SK-N-DZ (cell line): Measurements from ENCODE around the gene ABHD6.
"Not testable (repeated sequence)": the region's sequence is repeated elsewhere in the genome, so short reads cannot be mapped to it uniquely, and the experiment has no call there.

Experiments
- DNase-seq: peaks from one replicate; pipeline ENCODE4 v3.0.0-alpha.2; 2015; ENCODE audit warnings: low spot score

The ABHD6 gene

DNA sequence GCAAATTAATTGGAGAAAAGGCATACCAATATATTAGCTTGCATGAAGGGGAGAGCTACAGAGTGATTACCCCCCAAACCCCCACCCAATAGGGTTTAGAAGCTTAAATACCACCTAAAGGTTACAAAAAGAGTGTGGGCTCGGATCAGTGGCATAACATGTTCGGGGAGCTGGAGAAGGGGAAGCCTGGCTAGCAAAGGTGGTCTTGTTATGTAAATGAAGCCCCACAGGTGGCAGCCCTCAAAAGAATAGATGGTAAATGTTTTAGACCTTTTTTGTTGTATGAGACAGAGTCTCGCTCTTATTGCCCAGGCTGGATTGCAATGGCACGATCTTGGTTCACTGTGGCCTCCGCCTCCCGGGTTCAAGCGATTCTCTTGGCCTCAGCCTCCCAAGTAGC, 84.2 kb downstream of the ABHD6 start:
- DNase-seq: no peak

DNA sequence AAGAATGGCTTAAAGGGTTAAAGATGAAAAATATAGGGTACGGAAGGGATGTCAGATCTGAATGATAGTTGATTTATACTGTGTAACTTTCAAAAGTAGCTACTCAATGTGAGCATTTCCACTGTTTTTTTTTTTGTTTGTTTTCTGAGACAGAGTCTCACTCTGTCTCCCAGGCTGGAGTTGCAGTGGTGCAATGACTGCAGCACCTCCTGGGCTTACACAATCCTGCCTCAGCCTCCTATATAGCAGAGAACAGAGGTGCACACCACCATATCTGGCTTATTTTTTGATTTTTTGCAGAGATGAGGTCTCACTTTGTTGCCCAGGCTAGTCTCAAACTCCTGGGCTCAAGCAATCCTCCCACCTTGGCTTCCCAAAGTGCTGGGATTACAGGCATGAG, 85.2 kb downstream of the ABHD6 start:
- no peak for DNase-seq

GRCh38 chr3:58323529-58324390, 86.2 kb downstream of the ABHD6 start:
- DNase-seq: no peak

GRCh38 chr3:58324391-58325390, 87.1 kb downstream of the ABHD6 start:
- DNase-seq: no peak

- no peak for DNase-seq
Observed at GRCh38 chr3:58325525-58325992, 88.0 kb downstream of the ABHD6 start.

DNA sequence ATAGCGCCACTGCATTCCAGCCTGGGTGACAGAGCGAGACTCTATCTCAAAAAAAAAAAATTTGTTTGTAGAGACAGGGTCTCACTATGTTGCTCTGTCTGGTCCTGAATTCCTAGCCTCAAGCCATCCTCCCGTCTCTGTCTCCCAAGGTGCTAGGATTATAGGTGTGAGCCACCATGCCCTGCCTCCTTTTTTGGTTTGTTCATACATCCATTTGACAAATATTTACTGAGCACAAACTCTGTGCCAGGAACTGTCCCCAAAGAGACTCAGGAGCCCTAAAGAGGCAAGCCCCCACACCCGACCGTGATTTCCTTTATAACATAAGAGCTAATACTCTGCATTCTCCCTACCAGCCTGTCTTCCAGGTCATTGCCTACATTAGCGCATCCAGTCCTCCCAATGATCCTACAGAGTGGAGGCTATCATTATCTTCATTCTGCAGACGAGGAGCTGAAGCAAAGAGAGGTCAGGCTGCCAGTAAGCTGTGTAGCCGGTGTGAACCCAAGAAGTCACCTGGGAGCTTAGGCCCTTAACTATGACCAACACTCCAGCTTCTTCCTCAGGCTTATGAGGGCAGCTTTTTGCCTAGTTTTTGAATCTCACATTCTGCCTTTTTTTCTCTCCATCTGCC, 88.8 kb downstream of the ABHD6 start:
- no peak for DNase-seq

DNA sequence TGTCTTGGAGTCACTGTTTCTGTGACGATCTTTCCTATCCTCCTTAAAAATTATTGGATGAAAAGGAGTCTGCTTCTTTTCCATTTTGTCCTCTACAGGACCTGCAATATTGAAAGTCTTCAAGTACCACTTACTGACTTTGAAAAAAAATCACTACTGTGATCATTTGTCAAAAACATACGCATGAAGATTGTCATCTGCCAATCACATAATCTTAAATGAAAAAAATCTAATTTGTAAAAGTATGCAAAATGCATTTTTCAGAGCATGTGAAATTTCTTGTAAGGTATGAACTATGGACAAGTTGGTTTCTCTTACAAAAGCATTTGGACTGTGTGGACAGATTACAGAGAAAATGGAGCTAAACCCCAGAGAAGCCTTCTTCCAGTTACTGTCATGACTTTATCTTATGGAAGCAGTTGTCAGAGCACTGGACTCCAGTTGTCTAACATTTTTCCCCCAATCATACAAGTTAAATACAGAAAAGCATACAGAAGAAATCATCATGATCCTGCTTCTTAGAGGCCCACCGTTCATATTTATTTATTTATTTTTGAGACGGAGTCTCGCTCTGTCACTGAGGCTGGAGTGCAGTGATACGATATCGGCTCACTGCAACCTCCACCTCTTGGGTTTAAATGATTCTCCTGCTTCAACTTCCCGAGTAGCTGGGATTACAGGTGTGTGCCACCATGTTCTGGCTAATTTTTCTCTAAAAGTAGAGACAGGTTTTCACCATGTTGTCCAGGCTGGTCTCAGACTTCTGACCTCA, 91.7 kb downstream of the ABHD6 start:
- no peak for DNase-seq

GRCh38 chr3:58329922-58330413, 92.4 kb downstream of the ABHD6 start:
- DNase-seq: no peak

DNA sequence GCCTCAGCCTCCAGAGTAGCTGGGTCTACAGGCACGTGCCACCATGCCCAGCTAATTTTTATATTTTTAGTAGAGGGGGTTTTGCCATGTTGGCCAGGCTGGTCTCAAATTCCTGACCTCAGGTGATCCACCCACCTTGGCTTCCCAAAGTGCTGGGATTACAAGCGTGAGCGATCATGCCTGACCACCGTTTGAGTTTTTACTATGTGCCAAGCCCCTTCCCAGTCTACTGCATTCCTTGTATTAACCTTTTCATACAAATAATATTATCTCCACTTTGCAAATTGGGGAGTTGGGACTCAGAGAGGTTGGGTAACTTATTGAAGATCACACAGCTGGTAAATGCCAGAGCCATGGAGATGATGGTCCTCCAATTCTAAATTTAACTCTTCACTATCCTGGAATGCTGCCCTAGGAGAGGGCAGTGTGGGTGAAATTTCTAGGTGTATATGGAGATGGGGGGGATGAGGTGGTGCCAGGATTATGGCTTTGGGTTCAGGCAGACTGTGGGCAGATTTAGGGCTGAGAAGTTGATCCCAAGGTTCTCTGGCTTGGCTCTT, 94.1 kb downstream of the ABHD6 start:
- DNase-seq: no peak

GRCh38 chr3:58332575-58333188, 95.1 kb downstream of the ABHD6 start, which contains the start of gene PXK:
Gene PXK (plus strand): TSS chr3:58332892. CDS start chr3:58332989, 97 bp downstream.
- DNase-seq: peak; percentile 59

GRCh38 chr3:58333206-58334012, 95.8 kb downstream of the ABHD6 start:
- peak; percentile 12 for DNase-seq

DNA sequence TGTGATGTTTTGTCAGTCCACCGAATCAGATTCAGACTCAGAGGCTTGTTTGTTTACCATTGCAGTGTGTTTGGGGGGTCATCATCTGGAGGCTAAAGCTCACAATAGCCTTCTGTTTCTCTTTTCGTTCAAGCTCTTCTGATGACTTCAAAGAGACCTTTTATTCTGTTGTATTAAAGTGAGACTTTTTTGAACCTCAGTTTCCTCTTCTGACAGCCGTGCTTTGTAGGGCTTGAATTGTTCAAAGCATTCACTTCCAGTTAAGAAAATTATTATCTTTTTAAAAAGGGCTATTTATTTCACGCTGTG, 96.4 kb downstream of the ABHD6 start:
- DNase-seq: no peak

GRCh38 chr3:58334506-58334884, 96.9 kb downstream of the ABHD6 start:
- DNase-seq: no peak

DNA sequence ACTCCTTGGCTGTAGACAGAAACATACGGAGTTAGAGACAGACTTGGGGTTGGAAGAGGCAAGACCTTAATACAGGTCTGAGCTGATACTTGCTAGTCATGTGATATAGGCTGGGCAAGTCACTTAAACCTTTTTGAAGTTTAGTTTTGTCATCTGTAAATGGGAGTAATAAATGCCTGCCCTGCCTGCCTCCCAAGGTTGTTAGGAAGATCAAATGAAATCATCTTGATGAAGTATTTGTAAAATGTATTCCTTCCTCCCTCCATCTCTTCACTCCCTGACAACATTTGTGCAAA, 98.0 kb downstream of the ABHD6 start:
- DNase-seq: no peak

GRCh38 chr3:58336135-58336882, 98.7 kb downstream of the ABHD6 start:
- no peak for DNase-seq

GRCh38 chr3:58337190-58337589, 99.6 kb downstream of the ABHD6 start:
- DNase-seq: no peak

DNA sequence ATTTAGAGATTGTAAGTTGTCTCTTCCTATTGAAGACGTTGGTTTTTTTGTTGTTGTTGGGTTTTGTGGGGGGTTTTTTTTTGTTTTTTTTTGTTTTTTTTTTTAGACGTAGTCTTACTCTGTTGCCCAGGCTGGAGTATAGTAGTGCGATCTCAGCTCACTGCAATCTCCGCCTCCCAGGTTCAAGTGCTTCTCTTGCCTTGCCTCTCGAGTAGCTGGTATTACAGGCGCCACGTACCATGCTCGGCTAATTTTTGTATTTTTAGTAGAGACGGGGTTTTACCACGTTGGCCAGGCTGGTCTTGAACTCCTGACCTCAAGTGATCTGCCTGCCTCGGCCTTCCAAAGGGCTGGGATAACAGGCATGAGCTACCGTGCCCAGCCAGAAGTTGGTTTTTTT, 101.6 kb downstream of the ABHD6 start:
- DNase-seq: not testable (repeated sequence)

DNA sequence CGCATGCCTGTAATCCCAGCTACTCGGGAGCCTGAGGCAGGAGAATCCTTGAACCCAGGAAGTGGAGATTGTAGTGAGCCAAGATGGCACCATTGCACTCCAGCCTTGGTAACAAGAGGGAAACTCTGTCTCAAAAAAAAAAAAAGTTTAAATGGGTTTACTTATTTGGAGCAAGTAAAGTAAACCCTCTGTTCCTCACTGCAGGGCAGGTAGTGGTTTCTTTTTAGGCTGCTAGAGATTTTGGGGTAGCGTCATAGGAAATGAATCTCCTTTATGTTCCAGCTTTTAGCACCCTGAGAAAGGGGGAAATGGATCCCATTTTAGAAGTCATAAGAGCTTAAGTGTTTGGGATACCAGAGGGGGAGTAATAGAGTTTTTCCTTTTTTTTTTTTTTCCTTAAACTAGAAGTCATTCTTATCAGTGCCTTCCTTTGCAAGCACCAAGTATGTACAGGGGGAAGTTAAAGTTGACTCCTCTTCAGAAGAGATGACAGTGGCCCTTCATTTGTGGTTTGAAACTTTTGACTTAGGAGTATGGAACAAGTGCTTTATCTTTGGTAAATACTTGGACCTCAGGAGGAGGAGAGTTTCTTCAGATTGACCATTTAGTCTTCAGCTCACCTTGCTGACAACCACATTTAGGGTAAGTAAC, 103.1 kb downstream of the ABHD6 start:
- no peak for DNase-seq
